SK-N-SH (cell line): ENCODE data around the gene BID.

Experiments used
- FOXJ3 ChIP-seq: sonication (generic); formaldehyde crosslinking; IDR thresholded peaks from 2 replicates; pipeline ENCODE4 v1.5.1; 2020; ENCODE audit warnings: mild to moderate bottlenecking, missing genetic modification reagents
- POLR2AphosphoS5 ChIP-seq: IDR thresholded peaks from 2 replicates; pipeline ENCODE4 v1.6.1; 2012; ENCODE audit warnings: low read depth, low read length
- TAF1 ChIP-seq: IDR thresholded peaks from 2 replicates; pipeline ENCODE4 v1.6.1; 2012; ENCODE audit warnings: low read depth, mild to moderate bottlenecking, low read length, moderate library complexity, borderline replicate concordance
- TF ChIP-seq, protein P1 (sequence below): IDR thresholded peaks from 2 replicates; pipeline ENCODE4 v1.6.1; 2012; ENCODE audit warnings: mild to moderate bottlenecking, low read depth, low read length, moderate library complexity
- TF ChIP-seq, protein P2 (sequence below): IDR thresholded peaks from 2 replicates; pipeline ENCODE4 v1.4.0; 2012; ENCODE audit warnings: low read depth, borderline replicate concordance

DNA sequence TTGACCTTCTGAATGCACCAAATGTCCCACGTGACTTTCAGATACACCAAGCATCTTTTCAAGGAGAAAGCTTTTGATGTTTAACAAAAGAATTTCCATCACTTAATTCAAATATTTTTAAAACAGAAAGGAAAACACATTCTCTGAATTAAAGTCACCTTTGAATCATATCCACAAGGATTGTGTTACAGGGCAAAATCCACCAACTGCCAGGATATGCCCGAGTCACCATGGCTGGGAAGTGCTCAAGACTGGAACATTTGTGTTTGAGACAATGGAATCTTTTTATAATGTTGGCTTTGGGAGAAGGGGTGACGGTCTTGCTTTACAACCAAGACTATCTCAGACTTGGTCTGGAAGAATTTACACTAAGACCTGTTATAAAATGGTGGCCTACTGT is 40.8 kb downstream of the BID start:
- TF ChIP-seq, protein P1, sequence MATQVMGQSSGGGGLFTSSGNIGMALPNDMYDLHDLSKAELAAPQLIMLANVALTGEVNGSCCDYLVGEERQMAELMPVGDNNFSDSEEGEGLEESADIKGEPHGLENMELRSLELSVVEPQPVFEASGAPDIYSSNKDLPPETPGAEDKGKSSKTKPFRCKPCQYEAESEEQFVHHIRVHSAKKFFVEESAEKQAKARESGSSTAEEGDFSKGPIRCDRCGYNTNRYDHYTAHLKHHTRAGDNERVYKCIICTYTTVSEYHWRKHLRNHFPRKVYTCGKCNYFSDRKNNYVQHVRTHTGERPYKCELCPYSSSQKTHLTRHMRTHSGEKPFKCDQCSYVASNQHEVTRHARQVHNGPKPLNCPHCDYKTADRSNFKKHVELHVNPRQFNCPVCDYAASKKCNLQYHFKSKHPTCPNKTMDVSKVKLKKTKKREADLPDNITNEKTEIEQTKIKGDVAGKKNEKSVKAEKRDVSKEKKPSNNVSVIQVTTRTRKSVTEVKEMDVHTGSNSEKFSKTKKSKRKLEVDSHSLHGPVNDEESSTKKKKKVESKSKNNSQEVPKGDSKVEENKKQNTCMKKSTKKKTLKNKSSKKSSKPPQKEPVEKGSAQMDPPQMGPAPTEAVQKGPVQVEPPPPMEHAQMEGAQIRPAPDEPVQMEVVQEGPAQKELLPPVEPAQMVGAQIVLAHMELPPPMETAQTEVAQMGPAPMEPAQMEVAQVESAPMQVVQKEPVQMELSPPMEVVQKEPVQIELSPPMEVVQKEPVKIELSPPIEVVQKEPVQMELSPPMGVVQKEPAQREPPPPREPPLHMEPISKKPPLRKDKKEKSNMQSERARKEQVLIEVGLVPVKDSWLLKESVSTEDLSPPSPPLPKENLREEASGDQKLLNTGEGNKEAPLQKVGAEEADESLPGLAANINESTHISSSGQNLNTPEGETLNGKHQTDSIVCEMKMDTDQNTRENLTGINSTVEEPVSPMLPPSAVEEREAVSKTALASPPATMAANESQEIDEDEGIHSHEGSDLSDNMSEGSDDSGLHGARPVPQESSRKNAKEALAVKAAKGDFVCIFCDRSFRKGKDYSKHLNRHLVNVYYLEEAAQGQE: no peak
- TF ChIP-seq, protein P2, sequence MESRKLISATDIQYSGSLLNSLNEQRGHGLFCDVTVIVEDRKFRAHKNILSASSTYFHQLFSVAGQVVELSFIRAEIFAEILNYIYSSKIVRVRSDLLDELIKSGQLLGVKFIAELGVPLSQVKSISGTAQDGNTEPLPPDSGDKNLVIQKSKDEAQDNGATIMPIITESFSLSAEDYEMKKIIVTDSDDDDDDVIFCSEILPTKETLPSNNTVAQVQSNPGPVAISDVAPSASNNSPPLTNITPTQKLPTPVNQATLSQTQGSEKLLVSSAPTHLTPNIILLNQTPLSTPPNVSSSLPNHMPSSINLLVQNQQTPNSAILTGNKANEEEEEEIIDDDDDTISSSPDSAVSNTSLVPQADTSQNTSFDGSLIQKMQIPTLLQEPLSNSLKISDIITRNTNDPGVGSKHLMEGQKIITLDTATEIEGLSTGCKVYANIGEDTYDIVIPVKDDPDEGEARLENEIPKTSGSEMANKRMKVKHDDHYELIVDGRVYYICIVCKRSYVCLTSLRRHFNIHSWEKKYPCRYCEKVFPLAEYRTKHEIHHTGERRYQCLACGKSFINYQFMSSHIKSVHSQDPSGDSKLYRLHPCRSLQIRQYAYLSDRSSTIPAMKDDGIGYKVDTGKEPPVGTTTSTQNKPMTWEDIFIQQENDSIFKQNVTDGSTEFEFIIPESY: no peak
- TF ChIP-seq POLR2AphosphoS5 (peak; percentile 11; the same call in 1 of the 2 replicates), FOXJ3 (CRISPR knock-in tag) (no peak), TAF1 (no peak)
